Inflammatory macrophage treated with lipopolysaccharide for 4 hours (primary cell): ENCODE data around the gene NECAB3.
"Not testable (repeated sequence)": the region's sequence is repeated elsewhere in the genome, so short reads cannot be mapped to it uniquely, and the experiment has no call there.

Source experiments
- DNase-seq: peaks from one replicate; pipeline ENCODE4 v3.0.0-alpha.2; 2020

Gene NECAB3

GRCh38 chr20:33648396-33649004 is 25.7 kb downstream of the NECAB3 start:
- no peak for DNase-seq

GRCh38 chr20:33647603-33648395 is 26.4 kb downstream of the NECAB3 start:
- DNase-seq, result no peak

GRCh38 chr20:33646959-33647602 is 27.1 kb downstream of the NECAB3 start:
- not testable (repeated sequence) for DNase-seq

- DNase-seq, result no peak
These were observed 28.0 kb downstream of the NECAB3 start for GRCh38 chr20:33646191-33646590.

GRCh38 chr20:33645396-33645795 is 28.8 kb downstream of the NECAB3 start:
- DNase-seq, result no peak

- no peak for DNase-seq
These were observed 29.2 kb downstream of the NECAB3 start for GRCh38 chr20:33645072-33645358.

GRCh38 chr20:33644313-33645071 is 29.7 kb downstream of the NECAB3 start:
- DNase-seq, result no peak

GRCh38 chr20:33640287-33640686 is 33.9 kb downstream of the NECAB3 start:
- DNase-seq, result no peak

GRCh38 chr20:33636776-33637175 is 37.5 kb downstream of the NECAB3 start:
- DNase-seq, result no peak

GRCh38 chr20:33635341-33635740 is 38.9 kb downstream of the NECAB3 start:
- no peak for DNase-seq

- not testable (repeated sequence) for DNase-seq
These were observed 42.3 kb downstream of the NECAB3 start for GRCh38 chr20:33631910-33632309.

- no peak for DNase-seq
These were observed 43.7 kb downstream of the NECAB3 start for GRCh38 chr20:33630507-33630906.

- no peak for DNase-seq
These were observed 44.2 kb downstream of the NECAB3 start for GRCh38 chr20:33629979-33630378.

- DNase-seq, result no peak
These were observed 44.7 kb downstream of the NECAB3 start for GRCh38 chr20:33629533-33629932.

- no peak for DNase-seq
These were observed 46.5 kb downstream of the NECAB3 start for GRCh38 chr20:33627577-33628216.

GRCh38 chr20:33626190-33626589 is 48.0 kb downstream of the NECAB3 start:
- DNase-seq, result no peak

GRCh38 chr20:33624399-33624798 is 49.8 kb downstream of the NECAB3 start:
- DNase-seq, result no peak

GRCh38 chr20:33622705-33623365 is 51.4 kb downstream of the NECAB3 start:
- DNase-seq, result no peak

GRCh38 chr20:33621717-33622400 is 52.4 kb downstream of the NECAB3 start:
- no peak for DNase-seq

GRCh38 chr20:33612001-33612400 is 62.2 kb downstream of the NECAB3 start:
- no peak for DNase-seq

- DNase-seq, result no peak
These were observed 63.1 kb downstream of the NECAB3 start for GRCh38 chr20:33611106-33611505.

GRCh38 chr20:33609504-33609903 is 64.7 kb downstream of the NECAB3 start:
- no peak for DNase-seq
